ENCODE results near the gene ALDH1A2.
"Not testable (repeated sequence)": the region's sequence is repeated elsewhere in the genome, so short reads cannot be mapped to it uniquely, and the experiment has no call there.

ALDH1A2 gene

GRCh38 chr15:58053315-58054153 lies 12.0 kb downstream of the ALDH1A2 start:
- Histone ChIP-seq H3K9ac (ENCODE audit: low read depth, low read length) (no peak overlapping the region), H3K27ac (ENCODE audit: low read depth, low read length) (no peak overlapping the region), H3K36me3 (ENCODE audit: insufficient read depth, low read length) (no peaks in the 10 kb centered on the region), H3K4me1 (ENCODE audit: insufficient read depth, low read length) (peaks cover 27% of the 10 kb centered on the region), H3K9me3 (ENCODE audit: insufficient read depth, low read depth, low read length) (no peaks in the 10 kb centered on the region), H3K27me3 (ENCODE audit: insufficient read depth, low read length) (peaks cover 71% of the 10 kb centered on the region), H3K4me3 (ENCODE audit: low read length) (no peak overlapping the region)
- 93% methylated on average over 4 of the region's 4 CpGs for WGBS

DNA sequence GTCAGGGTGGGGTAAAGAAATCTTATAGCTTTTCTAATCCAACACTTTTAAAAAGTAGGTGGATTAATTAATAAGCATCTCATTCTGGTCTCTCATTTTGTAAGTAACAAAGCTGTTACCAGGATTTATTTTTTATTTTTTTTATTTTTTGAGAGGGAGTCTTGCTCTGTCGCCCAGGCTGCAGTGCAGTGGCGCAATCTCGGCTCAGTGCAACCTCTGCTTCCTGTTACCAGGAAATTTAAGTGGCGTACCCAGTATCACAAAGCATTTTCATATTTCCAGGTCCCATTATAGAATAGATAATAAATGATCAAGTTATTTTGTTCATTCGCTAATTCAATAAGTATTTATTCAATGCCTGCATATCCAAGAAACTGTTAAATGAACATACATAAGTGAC lies 13.2 kb downstream of the ALDH1A2 start:
- peaks cover 27% of the 10 kb centered on the region for H3K4me1 ChIP-seq (ENCODE audit: insufficient read depth, low read length)
- H3K9ac ChIP-seq (ENCODE audit: low read depth, low read length), result no peak overlapping the region
- no peaks in the 10 kb centered on the region for H3K9me3 ChIP-seq (ENCODE audit: insufficient read depth, low read depth, low read length)
- WGBS, result 88% methylated on average over 4 of the region's 5 CpGs
- H3K27ac ChIP-seq (ENCODE audit: low read depth, low read length), result no peak overlapping the region
- H3K36me3 ChIP-seq (ENCODE audit: insufficient read depth, low read length), result no peaks in the 10 kb centered on the region
- H3K4me3 ChIP-seq (ENCODE audit: low read length), result no peak overlapping the region
- peaks cover 72% of the 10 kb centered on the region for H3K27me3 ChIP-seq (ENCODE audit: insufficient read depth, low read length)

- Histone ChIP-seq H3K9me3 (ENCODE audit: insufficient read depth, low read depth, low read length) (no peaks in the 10 kb centered on the region), H3K9ac (ENCODE audit: low read depth, low read length) (no peak overlapping the region), H3K4me1 (ENCODE audit: insufficient read depth, low read length) (peaks cover 27% of the 10 kb centered on the region), H3K27ac (ENCODE audit: low read depth, low read length) (peak overlapping the region; percentile 49; the same call in 1 of the 2 replicates), H3K4me3 (ENCODE audit: low read length) (no peak overlapping the region), H3K27me3 (ENCODE audit: insufficient read depth, low read length) (peaks cover 63% of the 10 kb centered on the region), H3K36me3 (ENCODE audit: insufficient read depth, low read length) (no peaks in the 10 kb centered on the region)
- 17% methylated on average over 3 of the region's 3 CpGs for WGBS
Measured at GRCh38 chr15:58049520-58050227, 15.8 kb downstream of the ALDH1A2 start.

- no peaks in the 10 kb centered on the region for H3K36me3 ChIP-seq (ENCODE audit: insufficient read depth, low read length)
- WGBS, result 86% methylated on average over 3 of the region's 3 CpGs
- no peak overlapping the region for H3K9ac ChIP-seq (ENCODE audit: low read depth, low read length)
- H3K4me3 ChIP-seq (ENCODE audit: low read length), result no peak overlapping the region
- peaks cover 27% of the 10 kb centered on the region for H3K4me1 ChIP-seq (ENCODE audit: insufficient read depth, low read length)
- H3K27ac ChIP-seq (ENCODE audit: low read depth, low read length), result no peak overlapping the region
- no peaks in the 10 kb centered on the region for H3K9me3 ChIP-seq (ENCODE audit: insufficient read depth, low read depth, low read length)
- H3K27me3 ChIP-seq (ENCODE audit: insufficient read depth, low read length), result peaks cover 60% of the 10 kb centered on the region
Measured at GRCh38 chr15:58048261-58048660, 17.2 kb downstream of the ALDH1A2 start.

- H3K27me3 ChIP-seq (ENCODE audit: insufficient read depth, low read length), result peaks cover 56% of the 10 kb centered on the region
- H3K9ac ChIP-seq (ENCODE audit: low read depth, low read length), result no peak overlapping the region
- no CpG with 5 or more reads among the region's 2 CpGs for WGBS
- H3K27ac ChIP-seq (ENCODE audit: low read depth, low read length), result no peak overlapping the region
- H3K4me3 ChIP-seq (ENCODE audit: low read length), result no peak overlapping the region
- no peaks in the 10 kb centered on the region for H3K36me3 ChIP-seq (ENCODE audit: insufficient read depth, low read length)
- peaks cover 27% of the 10 kb centered on the region for H3K4me1 ChIP-seq (ENCODE audit: insufficient read depth, low read length)
- no peaks in the 10 kb centered on the region for H3K9me3 ChIP-seq (ENCODE audit: insufficient read depth, low read depth, low read length)
Measured at GRCh38 chr15:58047149-58047548, 18.4 kb downstream of the ALDH1A2 start.

DNA sequence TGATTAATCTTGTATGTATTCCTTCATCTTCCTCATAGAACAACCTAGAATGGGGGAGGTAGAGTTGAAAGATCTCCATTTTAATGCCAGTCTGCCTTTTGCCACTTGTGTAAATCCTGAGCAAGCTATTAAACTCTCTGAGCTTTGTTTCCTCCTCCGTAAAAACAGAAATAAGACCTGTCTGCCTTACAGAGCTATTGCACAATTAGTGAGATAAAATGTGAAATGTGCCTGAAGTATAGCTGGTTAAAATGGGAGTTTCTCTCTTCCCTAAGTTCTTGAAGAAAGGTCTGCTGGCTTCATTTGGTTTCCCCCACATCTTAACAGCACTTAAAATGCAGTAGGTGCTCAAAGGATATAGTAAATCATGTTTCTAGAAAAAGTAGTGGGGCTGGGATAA lies 19.0 kb downstream of the ALDH1A2 start:
- Histone ChIP-seq H3K27me3 (ENCODE audit: insufficient read depth, low read length) (peaks cover 56% of the 10 kb centered on the region), H3K36me3 (ENCODE audit: insufficient read depth, low read length) (no peaks in the 10 kb centered on the region), H3K27ac (ENCODE audit: low read depth, low read length) (no peak overlapping the region), H3K4me1 (ENCODE audit: insufficient read depth, low read length) (peaks cover 25% of the 10 kb centered on the region), H3K4me3 (ENCODE audit: low read length) (no peak overlapping the region), H3K9ac (ENCODE audit: low read depth, low read length) (no peak overlapping the region), H3K9me3 (ENCODE audit: insufficient read depth, low read depth, low read length) (no peaks in the 10 kb centered on the region)
- 88% methylated on average over 1 of the region's 1 CpG for WGBS

- H3K9me3 ChIP-seq (ENCODE audit: insufficient read depth, low read depth, low read length); H3K36me3 ChIP-seq (ENCODE audit: insufficient read depth, low read length): not testable (repeated sequence)
- 96% methylated on average over 6 of the region's 7 CpGs for WGBS
Measured at GRCh38 chr15:58045376-58045775, 20.1 kb downstream of the ALDH1A2 start.

DNA sequence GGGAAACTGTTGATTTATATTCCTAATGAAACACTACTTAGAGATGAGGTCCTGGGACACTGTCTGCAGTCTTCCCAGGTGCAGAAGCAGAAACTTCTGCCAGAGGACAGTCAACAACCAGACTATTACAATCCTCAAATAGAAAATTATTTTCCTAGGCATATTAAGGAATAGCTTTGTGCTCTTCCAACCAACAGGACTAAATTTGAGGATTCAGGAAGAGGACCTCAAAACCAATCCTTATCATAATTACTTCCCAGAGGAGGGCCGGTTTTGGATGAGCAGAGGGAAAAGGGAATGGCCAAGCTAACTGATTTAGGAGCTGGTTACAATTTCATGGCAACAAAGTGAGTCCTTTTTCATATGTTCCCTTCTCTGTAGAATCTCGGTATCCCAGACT lies 21.0 kb downstream of the ALDH1A2 start:
- H3K4me3 ChIP-seq (ENCODE audit: low read length), result no peak overlapping the region
- H3K9ac ChIP-seq (ENCODE audit: low read depth, low read length), result no peak overlapping the region
- peaks cover 50% of the 10 kb centered on the region for H3K27me3 ChIP-seq (ENCODE audit: insufficient read depth, low read length)
- H3K36me3 ChIP-seq (ENCODE audit: insufficient read depth, low read length), result no peaks in the 10 kb centered on the region
- H3K9me3 ChIP-seq (ENCODE audit: insufficient read depth, low read depth, low read length), result no peaks in the 10 kb centered on the region
- peaks cover 14% of the 10 kb centered on the region for H3K4me1 ChIP-seq (ENCODE audit: insufficient read depth, low read length)
- H3K27ac ChIP-seq (ENCODE audit: low read depth, low read length), result no peak overlapping the region
- WGBS, result 100% methylated on average over 2 of the region's 2 CpGs

More at GRCh38 chr15:58045376-58045775, 20.1 kb downstream of the ALDH1A2 start:
- Histone ChIP-seq H3K27me3 (ENCODE audit: insufficient read depth, low read length) (peaks cover 52% of the 10 kb centered on the region), H3K4me1 (ENCODE audit: insufficient read depth, low read length) (peaks cover 16% of the 10 kb centered on the region)
- not testable (repeated sequence) for H3K9ac ChIP-seq (ENCODE audit: low read depth, low read length); H3K27ac ChIP-seq (ENCODE audit: low read depth, low read length); H3K4me3 ChIP-seq (ENCODE audit: low read length)

DNA sequence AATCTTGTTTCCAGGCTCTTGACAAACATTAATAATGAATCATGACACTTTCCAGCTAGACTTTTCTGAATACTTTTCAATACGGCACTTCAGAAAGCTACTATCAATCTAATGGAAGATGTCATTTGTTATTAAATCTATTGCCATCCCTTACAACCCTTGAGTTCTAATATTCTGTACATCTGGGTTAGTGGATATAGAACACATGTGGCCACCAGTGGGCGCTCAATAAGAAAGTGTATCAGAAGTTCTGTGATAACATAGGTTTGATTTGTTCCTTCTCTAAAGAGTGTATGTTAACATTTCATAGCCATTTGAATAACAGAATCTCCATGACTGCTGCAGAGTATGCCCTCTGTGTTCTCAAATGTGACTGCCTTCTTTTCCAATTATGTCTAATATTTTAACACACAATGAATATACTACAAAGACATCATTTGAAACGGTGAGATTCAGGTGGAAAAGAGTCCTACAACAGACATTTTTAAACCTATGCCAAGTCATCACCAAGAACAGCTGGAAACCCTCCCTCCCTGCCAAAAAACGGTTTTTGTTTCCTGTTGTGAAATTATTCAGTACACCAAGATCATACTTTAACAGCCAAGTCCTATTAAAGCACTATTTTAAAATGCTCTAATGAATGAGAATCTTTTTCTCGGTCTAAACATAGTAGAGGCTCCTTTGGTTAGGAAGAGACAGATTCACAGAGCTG lies 22.2 kb downstream of the ALDH1A2 start:
- Histone ChIP-seq H3K9ac (ENCODE audit: low read depth, low read length) (no peak overlapping the region), H3K4me3 (ENCODE audit: low read length) (no peak overlapping the region), H3K36me3 (ENCODE audit: insufficient read depth, low read length) (no peaks in the 10 kb centered on the region), H3K27me3 (ENCODE audit: insufficient read depth, low read length) (peaks cover 41% of the 10 kb centered on the region), H3K4me1 (ENCODE audit: insufficient read depth, low read length) (peaks cover 8% of the 10 kb centered on the region), H3K9me3 (ENCODE audit: insufficient read depth, low read depth, low read length) (no peaks in the 10 kb centered on the region), H3K27ac (ENCODE audit: low read depth, low read length) (no peak overlapping the region)
- 66% methylated on average over 5 of the region's 5 CpGs for WGBS

GRCh38 chr15:58042006-58042405 lies 23.5 kb downstream of the ALDH1A2 start:
- H3K27ac ChIP-seq (ENCODE audit: low read depth, low read length), result no peak overlapping the region
- H3K9ac ChIP-seq (ENCODE audit: low read depth, low read length), result no peak overlapping the region
- WGBS, result 77% methylated on average over 3 of the region's 3 CpGs
- no peaks in the 10 kb centered on the region for H3K9me3 ChIP-seq (ENCODE audit: insufficient read depth, low read depth, low read length)
- peaks cover 28% of the 10 kb centered on the region; the same call in 1 of the 2 replicates for H3K27me3 ChIP-seq (ENCODE audit: insufficient read depth, low read length)
- peaks cover 8% of the 10 kb centered on the region for H3K4me1 ChIP-seq (ENCODE audit: insufficient read depth, low read length)
- H3K36me3 ChIP-seq (ENCODE audit: insufficient read depth, low read length), result no peaks in the 10 kb centered on the region
- H3K4me3 ChIP-seq (ENCODE audit: low read length), result no peak overlapping the region

DNA sequence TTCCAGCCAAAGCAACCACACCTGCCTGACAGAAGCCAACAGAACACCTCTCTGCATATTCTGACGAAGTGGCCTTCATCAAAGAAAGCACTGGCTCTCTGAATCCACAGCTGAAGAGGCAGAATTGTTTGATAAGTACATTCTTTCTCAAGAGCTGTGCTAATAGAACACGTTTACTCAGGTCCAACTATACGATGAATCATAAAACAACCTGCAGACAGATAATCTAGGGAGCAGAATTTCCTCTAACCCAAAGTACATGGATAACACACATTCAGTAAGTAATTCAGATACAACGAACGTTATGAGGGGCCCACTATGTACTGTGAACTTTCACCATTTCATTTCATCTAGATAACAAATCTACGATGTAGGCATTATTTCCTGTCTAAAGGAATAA lies 25.4 kb downstream of the ALDH1A2 start:
- peaks cover 16% of the 10 kb centered on the region; the same call in 1 of the 2 replicates for H3K27me3 ChIP-seq (ENCODE audit: insufficient read depth, low read length)
- no peak overlapping the region for H3K4me3 ChIP-seq (ENCODE audit: low read length)
- H3K9ac ChIP-seq (ENCODE audit: low read depth, low read length), result no peak overlapping the region
- H3K4me1 ChIP-seq (ENCODE audit: insufficient read depth, low read length), result peaks cover 8% of the 10 kb centered on the region
- H3K9me3 ChIP-seq (ENCODE audit: insufficient read depth, low read depth, low read length), result no peaks in the 10 kb centered on the region
- H3K36me3 ChIP-seq (ENCODE audit: insufficient read depth, low read length), result no peaks in the 10 kb centered on the region
- no peak overlapping the region for H3K27ac ChIP-seq (ENCODE audit: low read depth, low read length)
- 80% methylated on average over 6 of the region's 6 CpGs for WGBS

Measured in HUES64 (cell line).